Endothelial cell of umbilical vein (primary cell): ENCODE measurements around the gene DDX39A. TPM values are rescaled to one million over a fixed set of nuclear protein-coding genes. Genes with fewer than 3 reads are reported as not detected.

Source experiments
- BruUV-seq: library from RNA; stranded (reverse); fragments of 400-500 nt; replicated peaks from 2 replicates; lab custom pipeline; 2021; lab: Mats Ljungman, UMichigan
- CTCF ChIA-PET: fragments of 300-600, 350-600 bp; sonication (Branson Sonifier 250); formaldehyde crosslinking; loops from one replicate; lab custom pipeline; 2021; ENCODE audit warnings: antibody characterized with exemption, inconsistent platforms; lab: Charles Lee
- POLR2A ChIA-PET: fragments of 300-600, 350-600 bp; sonication (Branson Sonifier 250); formaldehyde crosslinking; loops from one replicate; lab custom pipeline; 2021; ENCODE audit warnings: antibody characterized with exemption, inconsistent platforms; lab: Charles Lee
- DNase-seq: peaks from one replicate; pipeline ENCODE4 v3.0.0-alpha.2; 2011; ENCODE audit warnings: low read depth, low spot score
- FAIRE-seq: peaks from 2 replicates; lab custom pipeline; 2011; peaks lifted over from hg19 to GRCh38; lab: Jason Lieb, UNC
- H2AFZ ChIP-seq: 2 replicates; pipeline ENCODE4 v1.6.0; 2012; ENCODE audit warnings: low read depth, low read length, control low read depth, inconsistent platforms
- H3K27ac ChIP-seq: 2 replicates; pipeline ENCODE4 v1.5.1; 2011; ENCODE audit warnings: low read depth, mild to moderate bottlenecking, control low read depth, low read length, moderate library complexity; ENCODE audit not compliant: insufficient read depth
- H3K27me3 ChIP-seq, 2 experiments: 2 replicates each; pipeline versions ENCODE4 v1.6.0 to v1.6.1; 2011; ENCODE audit warnings: low read length in 2 of 2, mixed read lengths in 1 of 2; ENCODE audit not compliant: control insufficient read depth in 2 of 2, insufficient read depth in 2 of 2
- H3K36me3 ChIP-seq, 2 experiments: 2 replicates in 1 of 2; 3 replicates in 1 of 2; pipeline ENCODE4 v1.5.1; 2011; ENCODE audit warnings: low read length in 2 of 2, mild to moderate bottlenecking in 1 of 2, moderate library complexity in 1 of 2; ENCODE audit not compliant: control insufficient read depth in 2 of 2, insufficient read depth in 2 of 2; ENCODE audit errors: extremely low read depth in 1 of 2
- H3K4me1 ChIP-seq: 3 replicates; pipeline ENCODE4 v1.5.1; 2011; ENCODE audit warnings: mild to moderate bottlenecking, low read length; ENCODE audit not compliant: control insufficient read depth, insufficient read depth; ENCODE audit errors: extremely low read depth
- H3K4me2 ChIP-seq: 2 replicates; pipeline ENCODE4 v1.6.1; 2011; ENCODE audit warnings: low read length, control low read depth, mixed read lengths; ENCODE audit not compliant: insufficient read depth
- H3K4me3 ChIP-seq, 3 experiments: fragments of 200-600 bp in 1 of 3; sonication (generic), shearing (Covaris generic) in 1 of 3; replicated peaks in 1 of 3; 2 replicates each; pipeline ENCODE4 v1.5.1; 2011 to 2016; ENCODE audit warnings: control low read depth in 3 of 3, low read length in 3 of 3, mild to moderate bottlenecking in 2 of 3, inconsistent platforms in 1 of 3, low read depth in 1 of 3, moderate library complexity in 1 of 3; ENCODE audit not compliant: insufficient read depth in 1 of 3
- H3K79me2 ChIP-seq: 2 replicates; pipeline ENCODE4 v1.6.0; 2012; ENCODE audit warnings: low read length, inconsistent platforms; ENCODE audit not compliant: control insufficient read depth, insufficient read depth
- H3K9ac ChIP-seq: replicated peaks from 2 replicates; pipeline ENCODE3; 2011; ENCODE audit warnings: low read length, control low read depth; ENCODE audit not compliant: insufficient read depth; ENCODE audit errors: extremely low read depth
- H3K9me1 ChIP-seq: replicated peaks from 3 replicates; pipeline ENCODE4 v1.6.0; 2011; ENCODE audit warnings: mild to moderate bottlenecking, low read length; ENCODE audit not compliant: control insufficient read depth, insufficient read depth; ENCODE audit errors: extremely low read depth
- H3K9me3 ChIP-seq: replicated peaks from 2 replicates; pipeline ENCODE4 v1.5.1; 2012; ENCODE audit warnings: low read length, inconsistent platforms; ENCODE audit not compliant: control insufficient read depth, insufficient read depth
- H4K20me1 ChIP-seq: replicated peaks from 2 replicates; pipeline ENCODE3; 2011; ENCODE audit warnings: mild to moderate bottlenecking, low read length; ENCODE audit not compliant: control insufficient read depth, insufficient read depth; ENCODE audit errors: extremely low read depth
- CTCF ChIP-seq, 2 donors: IDR thresholded peaks; 1 replicate in 1 of 2; 2 replicates in 1 of 2; pipeline ENCODE4 v1.5.1; 2011; ENCODE audit warnings: low read length in 2 of 2, mild to moderate bottlenecking in 2 of 2, moderate library complexity in 2 of 2, control low read depth in 1 of 2, inconsistent platforms in 1 of 2, low read depth in 1 of 2; ENCODE audit not compliant: insufficient read depth in 1 of 2; ENCODE audit errors: extremely low read depth in 1 of 2
- EZH2 ChIP-seq: IDR thresholded peaks from 2 replicates; pipeline ENCODE4 v1.6.1; 2012; ENCODE audit warnings: borderline replicate concordance, low read depth, mild to moderate bottlenecking, moderate library complexity, low read length, inconsistent platforms; ENCODE audit not compliant: severe bottlenecking
- FOS ChIP-seq: IDR thresholded peaks from 2 replicates; pipeline ENCODE4 v1.6.1; 2011; ENCODE audit warnings: mild to moderate bottlenecking, low read length, moderate library complexity, borderline replicate concordance; ENCODE audit not compliant: insufficient read depth
- GATA2 ChIP-seq: IDR thresholded peaks from 2 replicates; pipeline ENCODE4 v1.7.0; 2011; ENCODE audit warnings: low read depth, mild to moderate bottlenecking, moderate library complexity, mixed read lengths, low read length; ENCODE audit not compliant: insufficient read length, insufficient read depth
- JUN ChIP-seq: IDR thresholded peaks from 2 replicates; pipeline ENCODE4 v1.6.1; 2011; ENCODE audit warnings: borderline replicate concordance, low read depth; ENCODE audit not compliant: insufficient read length, insufficient read depth
- MAX ChIP-seq: IDR thresholded peaks from 2 replicates; pipeline ENCODE4 v1.6.1; 2011; ENCODE audit not compliant: insufficient read depth, insufficient read length
- MYC ChIP-seq: IDR thresholded peaks from one replicate; pipeline ENCODE4 v1.6.1; 2011; ENCODE audit warnings: mild to moderate bottlenecking, low read depth, low read length
- POLR2A ChIP-seq: IDR thresholded peaks from 2 replicates; pipeline ENCODE4 v1.6.1; 2012; ENCODE audit warnings: low read depth, mild to moderate bottlenecking, control low read depth, low read length
- POLR2AphosphoS5 ChIP-seq: IDR thresholded peaks from 2 replicates; pipeline ENCODE4 v1.6.1; 2012; ENCODE audit warnings: low read depth, mild to moderate bottlenecking, control low read depth, low read length, moderate library complexity; ENCODE audit not compliant: insufficient read depth
- dilution Hi-C: fragments of 300-500 bp; cut with MboI; formaldehyde crosslinking; loops from one replicate; pipeline ENCODE4 v1.15.0; 2019; ENCODE audit warnings: low sequenced_read_pairs; ENCODE audit not compliant: extremely low pct_ligation_motif_present
- intact Hi-C: fragments of 100-400 bp; cut with micrococcal nuclease; formaldehyde crosslinking; loops from one replicate; pipeline ENCODE4 v1.10.0; 2022
- polyA plus RNA-seq, 4 experiments: library from polyadenylated mRNA; depleted of rRNA in 3 of 4; stranded (reverse) in 3 of 4; unstranded in 1 of 4; fragments of >200 nt; gene quantifications; 2 replicates each; pipeline versions ENCODE4 v1.2.1 to v1.2.3, GENCODE V29; 2011 to 2012; ENCODE audit warnings: missing spikeins in 1 of 4
- total RNA-seq: library from RNA; stranded (reverse); gene quantifications from 2 replicates; pipeline ENCODE4 v1.2.3, GENCODE V29; 2021

The DDX39A gene
- total and polyA plus RNA-seq, 2 donors (not counting 3 experiments of a cell fraction or from before 2014, with no cell fraction given) = 157 to 158 TPM

- no peaks in the 10 kb centered on the region for H4K20me1 ChIP-seq
- dilution Hi-C loops (no loop called here), intact Hi-C loops (no loop called here)
- no peaks in the 10 kb centered on the region for H3K9me3 ChIP-seq
- peaks cover 0 to 2% of the 10 kb centered on the region in 2 experiments for H3K27me3 ChIP-seq
- H2AFZ ChIP-seq = no peak overlapping the region
- BruUV-seq = no TSS peak
- POLR2A ChIA-PET = interaction anchor here (0.7 kb wide), 1 partner anchor 8 kb away, joined by 3 read pairs; no protein-coding TSS in a partner anchor
- H3K9me1 ChIP-seq = no peaks in the 10 kb centered on the region
- TF ChIP-seq EZH2 = no peak
- no peak for TF ChIP-seq JUN
- no peak for TF ChIP-seq CTCF (IDR thresholded peaks at IDR 0.05; ENCODE audit: extremely low read depth in 1 of 2, insufficient read depth in 1 of 2, low read depth in 1 of 2, low read length in 2 of 2)
- no peak for TF ChIP-seq FOS
- no peak for TF ChIP-seq MYC
- no peak for TF ChIP-seq MAX
- TF ChIP-seq POLR2A = no peak
- no peak for TF ChIP-seq GATA2
- no peak for TF ChIP-seq POLR2AphosphoS5
- H3K4me3 ChIP-seq = no peak overlapping the region
- no peak overlapping the region for H3K4me2 ChIP-seq
- FAIRE-seq (no peak), DNase-seq (no peak)
- no peaks in the 10 kb centered on the region for H3K36me3 ChIP-seq
- no peak overlapping the region for H3K27ac ChIP-seq
- no peak overlapping the region for H3K9ac ChIP-seq
- H3K79me2 ChIP-seq = no peaks in the 10 kb centered on the region
- CTCF ChIA-PET = no interaction called here
- H3K4me1 ChIP-seq = no peaks in the 10 kb centered on the region
Observed at GRCh38 chr19:14427461-14427860, 8.3 kb upstream of the DDX39A start.
